GM18867 (cell line): ENCODE measurements around the gene SOBP.

Source experiments
- ATAC-seq: cut with Tn5 transposase; IDR thresholded peaks from one replicate; pipeline ENCODE4 v1.9.1; 2021; ENCODE audit warnings: mild to moderate bottlenecking, moderate library complexity; ENCODE audit not compliant: unreplicated experiment

Gene SOBP

DNA sequence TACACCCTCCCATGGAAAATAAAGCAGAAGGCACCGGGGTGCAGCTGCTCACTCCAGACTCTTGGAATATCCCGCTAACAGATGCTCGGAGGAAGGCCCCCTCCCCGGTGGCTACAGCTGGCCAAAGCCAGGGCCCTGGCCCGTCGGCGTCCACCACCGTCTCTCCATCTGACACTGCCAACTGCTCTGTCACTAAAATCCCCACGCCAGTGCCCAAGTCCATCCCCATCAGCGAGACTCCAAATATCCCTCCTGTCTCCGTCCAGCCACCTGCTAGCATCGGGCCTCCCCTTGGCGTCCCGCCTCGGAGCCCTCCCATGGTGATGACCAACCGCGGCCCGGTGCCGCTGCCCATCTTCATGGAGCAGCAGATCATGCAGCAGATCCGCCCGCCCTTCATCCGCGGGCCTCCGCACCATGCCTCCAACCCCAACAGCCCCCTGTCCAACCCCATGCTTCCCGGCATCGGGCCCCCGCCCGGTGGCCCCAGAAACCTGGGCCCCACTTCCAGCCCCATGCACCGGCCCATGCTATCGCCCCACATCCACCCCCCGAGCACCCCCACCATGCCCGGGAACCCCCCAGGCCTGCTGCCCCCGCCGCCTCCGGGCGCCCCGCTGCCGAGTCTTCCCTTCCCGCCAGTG lies 143.9 kb downstream of the SOBP start:
- ATAC-seq, result no peak

DNA sequence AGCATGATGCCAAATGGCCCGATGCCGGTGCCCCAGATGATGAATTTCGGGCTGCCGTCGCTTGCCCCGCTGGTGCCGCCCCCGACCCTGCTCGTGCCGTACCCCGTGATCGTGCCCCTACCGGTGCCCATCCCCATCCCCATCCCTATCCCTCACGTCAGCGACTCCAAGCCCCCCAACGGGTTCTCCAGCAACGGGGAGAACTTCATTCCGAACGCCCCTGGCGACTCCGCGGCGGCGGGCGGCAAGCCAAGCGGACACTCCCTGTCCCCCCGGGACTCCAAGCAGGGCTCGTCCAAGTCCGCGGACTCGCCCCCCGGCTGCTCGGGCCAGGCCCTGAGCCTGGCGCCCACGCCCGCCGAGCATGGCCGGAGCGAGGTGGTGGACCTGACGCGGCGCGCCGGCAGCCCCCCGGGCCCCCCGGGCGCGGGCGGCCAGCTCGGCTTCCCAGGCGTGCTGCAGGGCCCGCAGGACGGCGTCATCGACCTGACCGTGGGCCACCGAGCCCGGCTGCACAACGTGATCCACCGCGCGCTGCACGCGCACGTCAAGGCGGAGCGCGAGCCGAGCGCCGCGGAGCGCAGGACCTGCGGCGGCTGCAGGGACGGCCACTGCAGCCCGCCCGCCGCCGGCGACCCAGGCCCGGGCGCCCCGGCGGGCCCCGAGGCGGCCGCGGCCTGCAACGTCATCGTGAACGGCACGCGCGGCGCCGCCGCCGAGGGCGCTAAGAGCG lies 144.6 kb downstream of the SOBP start:
- ATAC-seq, result no peak

DNA sequence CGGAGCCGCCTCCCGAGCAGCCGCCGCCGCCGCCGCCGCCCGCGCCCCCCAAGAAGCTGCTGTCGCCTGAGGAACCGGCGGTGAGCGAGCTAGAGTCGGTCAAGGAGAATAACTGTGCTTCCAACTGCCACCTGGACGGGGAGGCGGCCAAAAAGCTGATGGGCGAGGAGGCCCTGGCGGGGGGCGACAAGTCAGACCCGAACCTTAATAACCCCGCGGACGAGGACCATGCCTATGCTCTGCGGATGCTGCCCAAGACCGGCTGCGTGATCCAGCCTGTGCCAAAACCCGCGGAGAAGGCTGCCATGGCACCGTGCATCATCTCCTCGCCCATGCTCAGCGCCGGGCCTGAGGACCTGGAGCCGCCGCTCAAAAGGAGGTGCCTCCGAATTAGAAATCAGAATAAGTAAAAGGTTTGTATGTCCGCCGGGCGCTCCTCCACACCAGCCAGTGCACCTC lies 145.2 kb downstream of the SOBP start:
- no peak for ATAC-seq

- no peak for ATAC-seq
Measured at GRCh38 chr6:107636486-107636885, 146.6 kb downstream of the SOBP start.

- ATAC-seq, result no peak
Measured at GRCh38 chr6:107637316-107638315, 147.7 kb downstream of the SOBP start.

DNA sequence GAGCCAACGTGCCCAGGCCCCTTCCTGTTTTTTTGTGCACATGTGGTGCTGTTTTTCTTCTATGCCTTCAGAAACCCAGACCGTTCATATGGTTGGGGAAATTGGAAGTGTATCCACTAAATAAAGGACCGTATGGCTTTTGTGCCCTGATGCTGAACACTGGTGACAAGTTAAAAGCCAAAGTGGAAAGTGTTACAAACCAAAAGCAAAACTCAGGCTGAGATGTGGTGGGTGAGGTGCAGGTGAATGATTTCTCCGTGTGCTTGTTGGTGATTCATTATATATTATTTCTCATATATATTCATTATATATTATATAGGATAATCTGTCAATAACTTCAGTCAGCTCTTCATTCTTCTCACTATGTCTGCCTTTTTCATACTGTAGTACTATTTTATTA lies 148.6 kb downstream of the SOBP start:
- ATAC-seq, result no peak

DNA sequence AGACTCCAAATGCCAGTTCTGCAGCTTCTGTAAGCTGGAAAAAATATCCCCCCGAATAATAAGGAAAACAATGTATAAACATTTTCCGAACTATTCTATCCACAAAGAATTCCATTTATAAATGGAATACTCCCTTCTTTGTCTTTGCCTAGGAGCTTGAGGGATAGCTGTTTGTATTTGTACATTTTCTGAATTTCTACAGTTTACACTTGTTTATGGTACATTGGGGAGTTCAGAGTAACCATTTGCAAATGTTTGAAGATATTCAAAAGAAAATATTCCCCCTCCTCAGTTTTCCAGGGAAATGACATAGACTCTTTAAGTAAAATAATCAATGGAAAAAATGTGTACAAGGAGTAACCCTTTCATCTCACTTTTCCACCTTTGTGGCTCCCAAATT lies 149.6 kb downstream of the SOBP start:
- no peak for ATAC-seq

GRCh38 chr6:107641071-107641470 lies 151.2 kb downstream of the SOBP start:
- ATAC-seq, result no peak

DNA sequence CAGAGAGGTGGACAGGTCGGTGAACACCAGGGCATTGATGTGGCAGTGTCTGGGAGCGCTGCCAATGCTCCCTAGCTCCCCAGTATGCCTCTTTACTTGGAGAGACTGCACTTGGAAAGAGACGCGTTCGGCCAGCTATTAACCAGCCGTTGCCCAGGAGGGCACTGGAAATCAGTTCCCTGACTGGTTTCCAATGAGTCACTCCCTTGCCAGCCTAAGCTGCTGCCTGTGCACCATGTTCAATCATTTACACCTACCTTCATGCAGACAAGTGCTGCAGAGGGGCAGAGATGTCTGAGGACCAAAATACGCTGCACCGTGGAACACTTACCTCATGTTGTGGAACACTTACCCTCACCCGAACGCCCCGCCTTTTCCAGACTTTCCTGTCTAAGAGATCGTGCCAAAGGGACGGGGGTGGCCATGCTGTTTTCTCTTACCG lies 151.6 kb downstream of the SOBP start:
- ATAC-seq, result no peak

- no peak for ATAC-seq
Measured at GRCh38 chr6:107642095-107642860, 152.4 kb downstream of the SOBP start.

DNA sequence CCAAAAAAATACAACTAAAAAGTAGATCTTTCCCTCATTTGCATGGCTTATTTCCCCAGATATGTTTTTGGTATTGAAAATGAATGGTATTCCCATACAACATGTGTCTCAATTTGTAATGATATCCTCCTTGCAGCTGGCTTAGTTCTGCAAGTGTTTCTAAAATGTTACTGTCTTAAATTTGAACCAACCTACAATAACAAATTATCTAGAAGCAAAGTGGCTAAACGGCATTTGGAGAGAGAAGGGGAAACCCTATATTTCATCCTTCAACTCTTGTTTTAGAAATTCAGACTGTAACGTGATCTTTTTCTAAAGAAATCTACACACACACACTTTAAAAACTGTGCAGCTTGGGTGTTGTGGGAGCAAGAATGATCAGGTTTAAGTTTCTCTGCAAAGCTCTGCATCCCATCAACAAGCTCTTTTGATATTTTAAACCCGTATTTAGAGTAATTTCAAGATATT lies 153.0 kb downstream of the SOBP start:
- ATAC-seq, result no peak

DNA sequence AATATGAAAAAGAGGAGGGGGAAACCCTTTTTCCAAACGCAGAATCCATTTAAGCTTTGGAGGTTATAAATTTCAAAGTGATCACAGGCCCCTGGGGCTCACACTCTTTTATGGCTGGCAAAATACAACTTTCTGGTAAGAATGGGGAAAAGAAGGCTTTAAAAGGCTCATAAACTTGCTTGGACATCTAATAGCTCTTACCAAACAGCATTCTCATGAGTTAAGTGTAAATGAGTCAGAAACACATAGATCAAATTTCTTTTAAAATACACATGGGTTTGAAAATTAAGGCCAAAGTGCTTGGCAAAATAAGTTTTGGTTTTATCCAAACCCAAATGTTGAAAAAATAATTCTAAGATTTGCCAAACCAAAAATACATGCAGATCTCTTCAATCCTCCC lies 154.6 kb downstream of the SOBP start:
- no peak for ATAC-seq

GRCh38 chr6:107645740-107646139 lies 155.8 kb downstream of the SOBP start:
- ATAC-seq, result no peak

DNA sequence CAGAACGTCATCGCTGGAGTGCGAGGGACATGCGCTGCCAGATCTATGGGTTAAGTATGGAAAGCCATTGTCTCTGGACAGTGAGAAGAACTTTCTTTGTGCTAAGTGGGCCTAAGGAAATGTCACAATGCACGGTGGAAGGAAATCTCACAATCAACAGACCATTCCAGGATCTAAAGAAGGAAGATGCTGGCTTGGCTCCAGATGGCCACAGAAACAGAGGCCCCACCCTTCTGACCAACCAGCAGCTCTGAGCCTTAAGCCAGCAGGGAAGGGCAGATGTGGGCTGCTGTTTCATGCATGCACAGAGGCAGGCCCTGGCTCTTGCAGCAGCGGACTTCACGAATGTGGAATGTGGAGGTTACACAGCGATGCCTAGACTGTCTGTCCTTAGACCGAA lies 156.3 kb downstream of the SOBP start:
- no peak for ATAC-seq

DNA sequence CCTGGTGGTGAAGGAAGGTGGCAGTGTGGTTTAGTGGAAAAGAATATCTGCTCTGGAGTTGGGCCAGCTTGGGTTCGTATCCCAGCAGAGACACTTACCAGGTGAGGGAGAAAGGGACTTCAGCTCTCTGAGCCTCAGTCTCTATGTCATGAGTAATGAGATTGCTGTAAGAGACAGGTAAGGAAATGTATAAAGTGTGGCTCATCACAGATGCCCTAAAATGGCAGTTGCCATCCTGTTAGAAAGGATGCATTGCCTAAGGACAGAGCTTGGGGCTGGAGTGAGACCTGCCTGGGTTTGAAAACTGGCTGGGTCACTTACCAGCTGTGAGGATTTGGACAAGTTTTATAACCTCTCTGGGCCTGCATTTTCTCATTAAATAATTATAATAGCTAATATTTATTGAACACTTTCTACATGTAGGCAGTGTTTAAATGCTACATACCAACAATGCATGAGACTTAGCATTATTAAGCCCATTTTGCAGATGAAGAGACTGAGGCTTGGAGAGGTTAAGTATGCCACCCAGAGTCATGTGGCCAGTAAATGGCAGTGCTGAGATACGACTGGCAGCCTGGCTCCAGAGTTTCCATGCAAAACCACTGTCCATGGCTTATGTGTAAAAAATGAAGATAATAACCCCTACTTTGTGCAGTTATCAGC lies 157.0 kb downstream of the SOBP start:
- no peak for ATAC-seq

DNA sequence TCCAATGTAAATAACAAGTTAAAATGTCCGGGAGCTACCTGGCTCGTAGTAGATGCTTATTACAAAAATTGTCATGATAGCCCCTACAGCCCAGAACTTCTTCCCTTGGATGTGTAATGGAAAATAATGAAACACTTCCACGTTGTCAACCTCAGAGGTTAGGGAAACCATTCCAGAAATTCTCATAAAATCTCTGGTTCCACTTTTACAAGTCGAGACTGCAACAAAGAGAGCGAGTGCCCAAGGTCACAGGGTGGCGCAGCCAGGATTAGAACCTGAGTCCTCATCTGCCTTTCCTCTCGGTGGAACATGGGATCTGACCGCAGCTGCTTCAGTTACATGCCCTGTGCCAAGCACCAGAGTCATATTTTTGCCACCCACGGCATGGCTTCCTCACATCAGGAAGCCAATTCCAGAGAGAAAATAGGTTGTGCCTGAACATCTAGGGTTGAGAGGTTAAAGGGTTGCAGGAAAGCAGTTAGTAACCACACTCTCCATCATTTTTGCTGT lies 157.6 kb downstream of the SOBP start:
- ATAC-seq, result no peak

- ATAC-seq, result no peak
Measured at GRCh38 chr6:107648983-107649382, 159.1 kb downstream of the SOBP start.

DNA sequence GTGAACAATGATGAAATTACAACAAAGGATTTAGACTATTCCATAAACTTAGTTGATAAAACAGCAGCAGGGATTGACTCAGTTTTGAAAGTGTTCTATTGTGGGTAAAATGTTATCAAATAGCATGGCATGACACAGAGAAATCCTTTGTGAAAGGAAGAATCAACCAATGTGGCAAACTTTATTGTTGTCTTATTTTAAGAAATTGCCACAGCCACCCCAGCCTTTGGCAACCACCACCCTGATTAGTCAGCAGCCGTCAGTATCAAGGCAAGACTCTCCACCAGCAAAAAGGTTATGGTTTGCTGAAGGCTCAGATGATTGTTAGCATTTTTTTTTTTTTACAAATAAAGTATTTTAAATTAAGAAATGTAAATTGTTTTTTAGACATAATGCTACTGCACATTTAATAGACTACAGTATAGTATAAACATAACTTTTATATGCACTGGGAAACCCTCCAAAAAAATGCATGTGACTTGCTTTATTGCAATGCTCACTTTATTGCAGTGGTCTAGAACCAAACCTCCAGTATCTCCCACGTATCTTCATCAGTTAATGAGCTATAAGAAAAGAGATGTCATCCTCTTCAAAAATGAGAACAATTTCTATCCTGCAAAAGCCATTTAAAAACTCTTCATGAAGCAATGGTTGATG lies 162.7 kb downstream of the SOBP start:
- ATAC-seq, result no peak

- ATAC-seq, result no peak
Measured at GRCh38 chr6:107653183-107653580, 163.3 kb downstream of the SOBP start.
